Fibroblast of skin of left biceps (primary cell): ENCODE data around the gene ZFHX3.
A peak's percentile ranks its signal among the peaks of the same experiment; 100 is the strongest.

Experiments used
- DNase-seq, 2 experiments: peaks; one replicate each; pipeline ENCODE4 v3.0.0-alpha.2; 2013; ENCODE audit warnings: low read depth in 2 of 2

Gene ZFHX3

GRCh38 chr16:73067671-73068540, 20.0 kb upstream of the ZFHX3 start:
- no peak for DNase-seq

GRCh38 chr16:73066927-73067670, 19.2 kb upstream of the ZFHX3 start:
- DNase-seq, result no peak

- DNase-seq, result no peak
Measured at GRCh38 chr16:73066331-73066926, 18.5 kb upstream of the ZFHX3 start.

- no peak for DNase-seq
Measured at GRCh38 chr16:73065632-73066330, 17.9 kb upstream of the ZFHX3 start.

GRCh38 chr16:73064994-73065545, 17.1 kb upstream of the ZFHX3 start:
- DNase-seq, result no peak

GRCh38 chr16:73064212-73064993, 16.5 kb upstream of the ZFHX3 start:
- DNase-seq, result peak in 1 of 2 experiments; percentile 47

GRCh38 chr16:73063854-73064211, 15.9 kb upstream of the ZFHX3 start:
- DNase-seq, result no peak

- no peak for DNase-seq
Measured at GRCh38 chr16:73062743-73063733, 15.1 kb upstream of the ZFHX3 start.

GRCh38 chr16:73062001-73062616, 14.2 kb upstream of the ZFHX3 start:
- DNase-seq, result no peak

- DNase-seq, result no peak
Measured at GRCh38 chr16:73060892-73061490, 13.1 kb upstream of the ZFHX3 start.

- no peak for DNase-seq
Measured at GRCh38 chr16:73059779-73060615, 12.1 kb upstream of the ZFHX3 start.

- DNase-seq, result no peak
Measured at GRCh38 chr16:73058616-73059409, 10.9 kb upstream of the ZFHX3 start.

GRCh38 chr16:73058221-73058615, 10.3 kb upstream of the ZFHX3 start:
- DNase-seq, result no peak

GRCh38 chr16:73057291-73058210, 9.6 kb upstream of the ZFHX3 start:
- no peak for DNase-seq

- no peak for DNase-seq
Measured at GRCh38 chr16:73056921-73057290, 9.0 kb upstream of the ZFHX3 start.

GRCh38 chr16:73056448-73056847, 8.5 kb upstream of the ZFHX3 start:
- DNase-seq, result no peak
